K562 (cell line): ENCODE data around the gene TSPAN15. TPM values are rescaled to one million over a fixed set of nuclear protein-coding genes. Genes with fewer than 3 reads are reported as not detected.

Experiments used
- ATAC-seq: fragments of 200-7000 bp; cut with Tn5 transposase; 3 replicates; pipeline ENCODE4 v1.9.1; 2020; ENCODE audit warnings: moderate library complexity
- BruUV-seq: library from RNA; stranded (reverse); fragments of 400-500 nt; replicated peaks from 2 replicates; lab custom pipeline; 2021; lab: Mats Ljungman, UMichigan
- CTCF ChIA-PET: fragments of 300-600 bp; formaldehyde crosslinking; extraction: SDS; loops from one replicate; lab custom pipeline; 2021; ENCODE audit warnings: low intra/inter-chr PET ratio; lab: Yijun Ruan, JAX
- POLR2A ChIA-PET: fragments of 300-600, 350-650 bp; sonication (Branson Sonifier 250); formaldehyde crosslinking; extraction: SDS; loops from one replicate; lab custom pipeline; 2021; ENCODE audit warnings: antibody characterized with exemption, inconsistent platforms; lab: Yijun Ruan, JAX
- DNase-seq, 4 experiments: peaks; one replicate each; pipeline versions ENCODE4 v3.0.0 to v3.0.0-alpha.2; 2011 to 2018; ENCODE audit warnings: low spot score in 3 of 4, mixed read lengths in 3 of 4; ENCODE audit errors: extremely low read depth in 1 of 4
- FAIRE-seq: peaks from 2 replicates; lab custom pipeline; 2011; peaks lifted over from hg19 to GRCh38; lab: Jason Lieb, UNC
- H2AFZ ChIP-seq: 2 replicates; pipeline ENCODE4 v1.6.0; 2011; ENCODE audit warnings: low read depth, low read length, control low read depth, inconsistent platforms
- H3K27ac ChIP-seq: fragments of 200-600 bp; 3 replicates; pipeline ENCODE4 v1.8.0; 2011; ENCODE audit warnings: low read depth, mild to moderate bottlenecking, control low read depth, inconsistent platforms, low read length, moderate library complexity, mixed read lengths; ENCODE audit errors: extremely low read depth
- H3K27me3 ChIP-seq, 2 experiments: fragments of 300-600 bp in 1 of 2; 2 replicates in 1 of 2; 3 replicates in 1 of 2; pipeline versions ENCODE4 v1.6.0 to v1.8.0; 2011; ENCODE audit warnings: inconsistent platforms in 2 of 2, low read length in 2 of 2, mild to moderate bottlenecking in 1 of 2, mixed read lengths in 1 of 2, moderate library complexity in 1 of 2; ENCODE audit not compliant: control insufficient read depth in 2 of 2, insufficient read depth in 2 of 2
- H3K36me3 ChIP-seq: fragments of 300-600 bp; 3 replicates; pipeline ENCODE4 v1.8.0; 2011; ENCODE audit warnings: mild to moderate bottlenecking, low read length, inconsistent platforms; ENCODE audit not compliant: control insufficient read depth, insufficient read depth
- H3K4me1 ChIP-seq, 2 experiments: fragments of 200-600 bp in 1 of 2; replicated peaks in 1 of 2; 2 replicates in 1 of 2; 3 replicates in 1 of 2; pipeline versions ENCODE4 v1.5.1 to v1.8.0; 2011; ENCODE audit warnings: inconsistent platforms in 2 of 2, low read length in 2 of 2, mild to moderate bottlenecking in 1 of 2, mixed read lengths in 1 of 2, moderate library complexity in 1 of 2; ENCODE audit not compliant: control insufficient read depth in 2 of 2, insufficient read depth in 2 of 2
- H3K4me2 ChIP-seq: 2 replicates; pipeline ENCODE4 v1.6.1; 2011; ENCODE audit warnings: low read length, control low read depth, inconsistent platforms, mixed read lengths; ENCODE audit not compliant: insufficient read depth
- H3K4me3 ChIP-seq: fragments of 200-600 bp; sonication (generic), shearing (Covaris generic); 2 replicates; pipeline ENCODE4 v1.5.1; 2016; ENCODE audit warnings: control low read depth, inconsistent platforms
- H3K79me2 ChIP-seq: fragments of 200-600 bp; 3 replicates; pipeline ENCODE4 v1.8.0; 2011; ENCODE audit warnings: low read length, inconsistent platforms; ENCODE audit not compliant: control insufficient read depth, insufficient read depth
- H3K9ac ChIP-seq, 2 experiments: 2 replicates each; pipeline versions ENCODE4 v1.6.0 to v1.6.1; 2011; ENCODE audit warnings: low read depth in 2 of 2, low read length in 2 of 2, control low read depth in 1 of 2, inconsistent platforms in 1 of 2, mild to moderate bottlenecking in 1 of 2, mixed read lengths in 1 of 2; ENCODE audit not compliant: insufficient read depth in 1 of 2
- H3K9me1 ChIP-seq: one replicate; pipeline ENCODE4 v1.6.0; 2011; ENCODE audit warnings: inconsistent platforms, mild to moderate bottlenecking, low read length, moderate library complexity; ENCODE audit not compliant: control insufficient read depth, insufficient read depth
- H3K9me3 ChIP-seq: replicated peaks from 2 replicates; pipeline ENCODE4 v1.5.1; 2011; ENCODE audit warnings: low read depth, low read length, inconsistent platforms; ENCODE audit not compliant: control insufficient read depth, insufficient read depth
- H4K20me1 ChIP-seq: replicated peaks from 2 replicates; pipeline ENCODE4 v1.6.1; 2011; ENCODE audit warnings: low read length, inconsistent platforms, mixed read lengths; ENCODE audit not compliant: control insufficient read depth, insufficient read depth
- WGBS: fragments of 100-300 bp; shearing (Covaris generic); methylation state at CpG from one replicate; pipeline ENCODE4 v1.1.6; 2016; ENCODE audit warnings: low coverage, mixed read lengths; ENCODE audit not compliant: insufficient coverage; ENCODE audit errors: missing lambda C conversion rate; 5-methylcytosine and 5-hydroxymethylcytosine counted together
- in situ Hi-C: fragments of 300-500 bp; cut with MboI; formaldehyde crosslinking; loops from 4 replicates; pipeline ENCODE4 v1.15.0; 2018; ENCODE audit warnings: inconsistent platforms, mixed read lengths
- intact Hi-C: fragments of 100-400 bp; cut with micrococcal nuclease; formaldehyde crosslinking; loops from 2 replicates; pipeline ENCODE4 v1.14.2; 2022
- polyA plus RNA-seq, 8 experiments: library from polyadenylated mRNA; depleted of rRNA in 4 of 8; stranded (reverse) in 5 of 8; unstranded in 3 of 8; fragments of >200 nt; fragmentation: Nextera tagmentation in 2 of 8; fragmentation: Illumina TruSeq in 1 of 8; extraction: Ambion mirVana in 2 of 8; extraction: Trizol in 1 of 8; gene quantifications; 2 replicates each; pipeline versions ENCODE4 v1.2.1 to v1.2.3, GENCODE V29; 2011 to 2014; ENCODE audit warnings: inconsistent platforms in 1 of 8, missing spikeins in 1 of 8
- total RNA-seq, 7 experiments: library from RNA; depleted of rRNA in 6 of 7; stranded (reverse); fragments of >200 nt in 6 of 7; fragmentation: Illumina TruSeq in 2 of 7; extraction: Trizol in 2 of 7; gene quantifications; 2 replicates each; pipeline versions ENCODE4 v1.2.1 to v1.2.3, GENCODE V29; 2011 to 2021; ENCODE audit warnings: low replicate concordance in 1 of 7
- TF ChIP-seq, protein P1 (sequence below), 2 experiments: fragments of 450-650 bp; IDR thresholded peaks; 2 replicates each; pipeline ENCODE4 v1.6.1; 2016; ENCODE audit warnings: mild to moderate bottlenecking in 2 of 2, borderline replicate concordance in 1 of 2, low read depth in 1 of 2, moderate library complexity in 1 of 2

The TSPAN15 gene
- total and polyA plus RNA-seq, 9 of the 15 experiments (the other 6 are each of a cell fraction or from before 2014, with no cell fraction given): 0.33 to 1.0 (median 0.45) TPM; not detected in 2

DNA sequence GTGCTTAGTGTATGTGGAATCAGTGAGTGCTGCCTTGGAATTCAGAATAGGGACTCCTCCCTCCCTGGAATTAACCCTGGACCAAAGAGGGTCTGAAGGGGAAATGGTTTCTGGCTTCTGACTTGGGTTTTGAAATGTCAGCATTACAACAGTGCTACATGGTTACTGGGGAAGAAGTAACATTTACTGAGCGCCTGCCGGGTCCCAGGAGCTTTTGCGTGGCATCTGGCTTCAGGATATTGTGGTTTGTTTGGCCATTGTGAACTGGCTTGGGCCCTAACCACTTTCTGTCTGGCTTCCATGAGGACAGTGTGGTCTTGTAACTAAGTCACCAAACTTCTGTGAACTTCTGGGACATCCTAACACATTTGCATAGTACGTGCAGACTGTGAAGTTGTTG, 21.3 kb downstream of the TSPAN15 start:
- H2AFZ ChIP-seq: no peak overlapping the region
- H3K4me1 ChIP-seq: peaks cover 2 to 4% of the 10 kb centered on the region in 2 experiments; a peak in 3 of 5 replicates
- no peaks in the 10 kb centered on the region; the same call in 1 of the 2 replicates for H4K20me1 ChIP-seq
- no peak overlapping the region for H3K9ac ChIP-seq
- in situ Hi-C loops (no loop called here), intact Hi-C loops (no loop called here)
- no peaks in the 10 kb centered on the region for H3K9me1 ChIP-seq
- H3K27ac ChIP-seq: no peak overlapping the region
- BruUV-seq: no TSS peak
- H3K4me2 ChIP-seq: no peak overlapping the region
- 0% methylated on average over 4 of the region's 4 CpGs for WGBS
- POLR2A ChIA-PET: interaction anchor here (1.0 kb wide), 1 partner anchor 27 kb away, joined by 3 read pairs; no protein-coding TSS in a partner anchor
- peaks cover 43 to 44% of the 10 kb centered on the region in 2 experiments for H3K27me3 ChIP-seq
- H3K9me3 ChIP-seq: no peaks in the 10 kb centered on the region
- H3K4me3 ChIP-seq: no peak overlapping the region
- FAIRE-seq (no peak), DNase-seq (no peak)
- no peaks in the 10 kb centered on the region for H3K79me2 ChIP-seq
- TF ChIP-seq, protein P1, sequence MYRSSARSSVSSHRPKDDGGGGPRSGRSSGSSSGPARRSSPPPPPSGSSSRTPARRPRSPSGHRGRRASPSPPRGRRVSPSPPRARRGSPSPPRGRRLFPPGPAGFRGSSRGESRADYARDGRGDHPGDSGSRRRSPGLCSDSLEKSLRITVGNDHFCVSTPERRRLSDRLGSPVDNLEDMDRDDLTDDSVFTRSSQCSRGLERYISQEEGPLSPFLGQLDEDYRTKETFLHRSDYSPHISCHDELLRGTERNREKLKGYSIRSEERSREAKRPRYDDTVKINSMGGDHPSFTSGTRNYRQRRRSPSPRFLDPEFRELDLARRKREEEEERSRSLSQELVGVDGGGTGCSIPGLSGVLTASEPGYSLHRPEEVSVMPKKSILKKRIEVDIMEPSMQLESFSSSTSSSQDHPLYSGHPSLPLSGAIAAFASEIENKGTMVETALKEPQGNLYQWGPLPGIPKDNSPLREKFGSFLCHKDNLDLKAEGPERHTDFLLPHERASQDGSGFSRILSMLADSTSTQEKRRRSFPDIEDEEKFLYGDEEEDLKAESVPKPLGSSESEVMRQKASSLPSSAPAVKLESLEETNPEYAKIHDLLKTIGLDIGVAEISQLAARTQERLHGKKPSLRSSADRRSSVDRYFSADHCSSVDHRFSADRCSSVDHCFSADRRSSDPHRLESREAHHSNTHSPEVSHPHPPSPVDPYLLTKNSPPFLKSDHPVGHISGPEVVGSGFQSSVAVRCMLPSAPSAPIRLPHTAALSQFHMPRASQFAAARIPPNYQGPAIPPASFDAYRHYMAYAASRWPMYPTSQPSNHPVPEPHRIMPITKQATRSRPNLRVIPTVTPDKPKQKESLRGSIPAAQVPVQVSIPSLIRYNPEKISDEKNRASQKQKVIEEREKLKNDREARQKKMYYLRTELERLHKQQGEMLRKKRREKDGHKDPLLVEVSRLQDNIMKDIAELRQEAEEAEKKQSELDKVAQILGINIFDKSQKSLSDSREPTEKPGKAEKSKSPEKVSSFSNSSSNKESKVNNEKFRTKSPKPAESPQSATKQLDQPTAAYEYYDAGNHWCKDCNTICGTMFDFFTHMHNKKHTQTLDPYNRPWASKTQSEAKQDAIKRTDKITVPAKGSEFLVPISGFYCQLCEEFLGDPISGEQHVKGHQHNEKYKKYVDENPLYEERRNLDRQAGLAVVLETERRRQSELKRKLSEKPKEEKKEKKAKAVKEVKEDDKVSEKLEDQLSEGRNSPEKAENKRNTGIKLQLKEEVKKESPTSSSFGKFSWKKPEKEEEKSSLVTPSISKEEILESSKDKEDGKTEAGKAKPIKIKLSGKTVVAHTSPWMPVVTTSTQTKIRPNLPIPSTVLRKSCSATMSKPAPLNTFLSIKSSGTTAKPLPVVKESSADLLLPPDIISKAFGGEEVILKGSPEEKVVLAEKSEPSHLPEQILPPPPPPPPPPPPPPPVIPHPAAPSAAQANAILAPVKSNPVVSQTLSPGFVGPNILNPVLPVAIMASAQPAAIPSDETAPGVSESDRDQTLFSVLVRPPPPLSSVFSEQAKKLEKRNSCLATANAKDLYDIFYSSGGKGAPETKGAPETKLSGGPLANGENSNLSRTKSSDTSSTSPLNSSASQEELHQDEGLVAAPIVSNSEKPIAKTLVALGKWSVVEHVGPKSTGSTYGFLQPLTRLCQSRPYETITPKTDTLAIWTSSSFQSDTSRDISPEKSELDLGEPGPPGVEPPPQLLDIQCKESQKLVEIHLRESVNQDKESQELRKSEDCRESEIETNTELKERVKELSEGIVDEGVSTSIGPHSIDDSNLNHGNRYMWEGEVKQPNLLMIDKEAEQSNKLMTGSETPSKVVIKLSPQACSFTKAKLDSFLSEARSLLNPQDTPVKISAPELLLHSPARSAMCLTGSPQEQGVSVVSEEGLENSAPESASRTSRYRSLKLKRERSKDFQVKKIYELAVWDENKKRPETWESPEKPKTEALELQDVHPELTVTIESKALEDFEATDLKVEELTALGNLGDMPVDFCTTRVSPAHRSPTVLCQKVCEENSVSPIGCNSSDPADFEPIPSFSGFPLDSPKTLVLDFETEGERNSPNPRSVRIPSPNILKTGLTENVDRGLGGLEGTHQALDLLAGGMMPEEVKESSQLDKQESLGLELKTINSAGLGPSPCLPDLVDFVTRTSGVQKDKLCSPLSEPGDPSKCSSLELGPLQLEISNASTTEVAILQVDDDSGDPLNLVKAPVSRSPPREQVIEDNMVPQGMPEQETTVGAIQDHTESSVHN (IDR thresholded peaks at IDR 0.05; ENCODE audit: borderline replicate concordance in 1 of 2, low read depth in 1 of 2): no peak
- TF ChIP-seq, all 486 proteins: peak for 0
- CTCF ChIA-PET: no interaction called here
- no peaks in the 10 kb centered on the region for H3K36me3 ChIP-seq
- ATAC-seq: no peak
